ENCODE results near the gene LANCL3. TPM values are rescaled to one million over a fixed set of nuclear protein-coding genes. Genes with fewer than 3 reads are reported as not detected.

Gene LANCL3
- total RNA-seq, 1 donor from 2014 or later = 0.02 TPM

GRCh38 chrX:37613933-37614332, 42.5 kb downstream of the LANCL3 start:
- Histone ChIP-seq H3F3A (ENCODE audit: low read depth) (no peaks in the 10 kb centered on the region), H3K4me1 (no peaks in the 10 kb centered on the region), H3K4me3 (no peak overlapping the region), H3K27me3 (no peaks in the 10 kb centered on the region), H3K9ac (no peak overlapping the region), H3K27ac (no peak overlapping the region), H3K9me3 (ENCODE audit: low read depth) (no peaks in the 10 kb centered on the region), H4K20me1 (ENCODE audit: low read depth) (no peaks in the 10 kb centered on the region), H3K4me2 (no peak overlapping the region), H3K79me2 (ENCODE audit: low read depth) (no peaks in the 10 kb centered on the region), H3K36me3 (no peaks in the 10 kb centered on the region), H2AFZ (replicated peaks) (no peak overlapping the region)
- TF ChIP-seq EZH2 (IDR thresholded peaks at IDR 0.05) (no peak), EZH2phosphoT487 (IDR thresholded peaks at IDR 0.05) (no peak)
- Mint-ChIP-seq H3K27ac (no peak overlapping the region), H3K4me3 (no peak overlapping the region), H3K36me3 (no peaks in the 10 kb centered on the region), H3K4me1 (no peaks in the 10 kb centered on the region), H3K9me3 (no peaks in the 10 kb centered on the region), H3K27me3 (ENCODE audit: insufficient read depth, low read depth) (no peaks in the 10 kb centered on the region)
- DNase-seq (ENCODE audit: low spot score) = no peak

- no peaks in the 10 kb centered on the region for H3K27me3 Mint-ChIP-seq (ENCODE audit: insufficient read depth, low read depth)
- no peak for TF ChIP-seq EZH2 (IDR thresholded peaks at IDR 0.05)
- no peak for TF ChIP-seq EZH2phosphoT487 (IDR thresholded peaks at IDR 0.05)
- no peak for TF ChIP-seq CTCF (IDR thresholded peaks at IDR 0.05)
- H3K9me3 ChIP-seq (ENCODE audit: low read depth) = no peaks in the 10 kb centered on the region
- no peak overlapping the region for H3K4me2 ChIP-seq
- H3F3A ChIP-seq (ENCODE audit: low read depth) = no peaks in the 10 kb centered on the region
- no peak overlapping the region for H3K4me3 ChIP-seq
- no peaks in the 10 kb centered on the region for H3K9me3 Mint-ChIP-seq
- no peaks in the 10 kb centered on the region for H3K79me2 ChIP-seq (ENCODE audit: low read depth)
- no peaks in the 10 kb centered on the region for H3K36me3 Mint-ChIP-seq
- no peak overlapping the region for H3K27ac Mint-ChIP-seq
- no peaks in the 10 kb centered on the region for H3K4me1 Mint-ChIP-seq
- no peak overlapping the region for H3K27ac ChIP-seq
- no peak overlapping the region for H3K4me3 Mint-ChIP-seq
- H3K9ac ChIP-seq = no peak overlapping the region
- no peak overlapping the region for H2AFZ ChIP-seq (replicated peaks)
- no peaks in the 10 kb centered on the region for H4K20me1 ChIP-seq (ENCODE audit: low read depth)
- DNase-seq (ENCODE audit: low spot score) = no peak
- H3K36me3 ChIP-seq = no peaks in the 10 kb centered on the region
- no peaks in the 10 kb centered on the region for H3K27me3 ChIP-seq
- no peaks in the 10 kb centered on the region for H3K4me1 ChIP-seq
Measured at GRCh38 chrX:37627602-37628001, 56.1 kb downstream of the LANCL3 start.

- peaks cover 3% of the 10 kb centered on the region for H3K4me1 Mint-ChIP-seq
- no peaks in the 10 kb centered on the region for H3K36me3 ChIP-seq
Measured at GRCh38 chrX:37638047-37638446, 66.6 kb downstream of the LANCL3 start.

More at GRCh38 chrX:37638047-37638446, 66.6 kb downstream of the LANCL3 start:
- Mint-ChIP-seq H3K9me3 (peaks cover 4% of the 10 kb centered on the region), H3K27ac (no peak overlapping the region), H3K36me3 (no peaks in the 10 kb centered on the region), H3K4me3 (no peak overlapping the region), H3K27me3 (ENCODE audit: insufficient read depth, low read depth) (peaks cover 3% of the 10 kb centered on the region)
- no peak overlapping the region for H3K4me2 ChIP-seq
- no peaks in the 10 kb centered on the region for H3K9me3 ChIP-seq (ENCODE audit: low read depth)
- H4K20me1 ChIP-seq (ENCODE audit: low read depth) = no peaks in the 10 kb centered on the region
- no peaks in the 10 kb centered on the region for H3K27me3 ChIP-seq
- DNase-seq (ENCODE audit: low spot score) = no peak
- no peak overlapping the region for H3K4me3 ChIP-seq
- no peaks in the 10 kb centered on the region for H3K79me2 ChIP-seq (ENCODE audit: low read depth)
- no peak overlapping the region for H3K9ac ChIP-seq
- H2AFZ ChIP-seq (replicated peaks) = no peak overlapping the region
- H3K27ac ChIP-seq = no peak overlapping the region
- no peaks in the 10 kb centered on the region for H3K4me1 ChIP-seq
- TF ChIP-seq EZH2 (IDR thresholded peaks at IDR 0.05) (no peak), CTCF (IDR thresholded peaks at IDR 0.05) (no peak), EZH2phosphoT487 (IDR thresholded peaks at IDR 0.05) (no peak)
- H3F3A ChIP-seq (ENCODE audit: low read depth) = no peaks in the 10 kb centered on the region

All from neural progenitor cell (in vitro differentiated cells).